GM12891 (cell line): Measurements from ENCODE around the gene ZNF493.

Source experiments
- DNase-seq: peaks from one replicate; pipeline ENCODE4 v3.0.0; 2011; ENCODE audit warnings: low spot score; ENCODE audit not compliant: insufficient read length
- FAIRE-seq: peaks from 2 replicates; lab custom pipeline; 2011; peaks lifted over from hg19 to GRCh38; lab: Jason Lieb, UNC
- PAX5 ChIP-seq: IDR thresholded peaks from 2 replicates; pipeline ENCODE4 v1.6.1; 2011; ENCODE audit warnings: low read length, moderate library complexity, mild to moderate bottlenecking; ENCODE audit not compliant: insufficient read depth, severe bottlenecking
- POLR2A ChIP-seq: IDR thresholded peaks from 2 replicates; pipeline ENCODE4 v1.6.1; 2011; ENCODE audit warnings: low read depth, low read length, control low read depth
- POLR2AphosphoS5 ChIP-seq: IDR thresholded peaks from 2 replicates; pipeline ENCODE4 v1.6.1; 2011; ENCODE audit warnings: low read depth, low read length, control low read depth
- POU2F2 ChIP-seq: IDR thresholded peaks from 2 replicates; pipeline ENCODE4 v1.6.1; 2011; ENCODE audit warnings: low read depth, mild to moderate bottlenecking, control low read depth, low read length, moderate library complexity
- SPI1 ChIP-seq: IDR thresholded peaks from 2 replicates; pipeline ENCODE4 v1.6.1; 2011; ENCODE audit warnings: low read depth, low read length, control low read depth
- TAF1 ChIP-seq: IDR thresholded peaks from 2 replicates; pipeline ENCODE4 v1.6.1; 2011; ENCODE audit warnings: low read depth, low read length, control low read depth

ZNF493 gene

DNA sequence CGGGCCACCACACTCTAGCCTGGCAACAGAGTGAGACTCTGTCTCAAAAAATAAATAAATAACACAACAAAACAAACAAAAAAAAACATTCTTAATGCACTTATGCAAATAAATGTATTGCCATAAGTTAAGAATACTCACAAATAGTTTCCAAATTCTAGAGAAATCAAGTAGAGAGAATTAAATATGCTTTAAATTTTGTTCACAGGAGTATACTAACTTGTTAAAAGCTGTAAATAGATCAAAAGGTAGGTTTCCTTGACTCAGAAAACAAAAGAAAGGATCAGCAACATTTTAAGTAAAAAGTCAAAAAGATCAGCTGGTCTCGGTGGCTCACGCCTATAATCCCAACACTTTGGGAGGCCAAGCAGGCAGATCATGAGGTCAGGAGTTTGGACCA is 58.0 kb downstream of the ZNF493 start:
- DNase-seq (no peak), FAIRE-seq (no peak)
- no peak for TF ChIP-seq POLR2AphosphoS5

DNA sequence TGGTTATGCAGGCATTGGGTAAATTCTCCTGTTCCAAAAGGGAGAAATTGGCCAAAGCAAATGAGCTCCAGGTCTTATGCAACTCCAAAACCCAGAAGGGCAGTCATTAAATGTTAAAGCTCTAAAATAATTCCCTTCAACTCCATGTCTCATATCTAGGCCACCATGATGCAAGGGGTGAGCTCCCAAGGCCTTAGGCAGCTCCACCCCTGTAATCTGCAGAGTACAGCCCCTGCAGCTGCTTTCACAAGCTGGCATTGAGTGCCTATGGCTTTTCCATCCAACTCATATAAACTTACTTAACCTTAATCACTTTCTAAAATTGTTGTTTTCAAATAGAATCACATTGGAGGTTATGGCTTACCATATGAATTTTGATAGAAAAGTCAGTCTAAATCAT is 63.8 kb downstream of the ZNF493 start:
- FAIRE-seq = no peak
- DNase-seq = no peak
- TF ChIP-seq TAF1 = no peak
- TF ChIP-seq POLR2AphosphoS5 = no peak
- no peak for TF ChIP-seq PAX5
- TF ChIP-seq SPI1 = no peak
- TF ChIP-seq POLR2A = no peak
- TF ChIP-seq POU2F2 = no peak

DNA sequence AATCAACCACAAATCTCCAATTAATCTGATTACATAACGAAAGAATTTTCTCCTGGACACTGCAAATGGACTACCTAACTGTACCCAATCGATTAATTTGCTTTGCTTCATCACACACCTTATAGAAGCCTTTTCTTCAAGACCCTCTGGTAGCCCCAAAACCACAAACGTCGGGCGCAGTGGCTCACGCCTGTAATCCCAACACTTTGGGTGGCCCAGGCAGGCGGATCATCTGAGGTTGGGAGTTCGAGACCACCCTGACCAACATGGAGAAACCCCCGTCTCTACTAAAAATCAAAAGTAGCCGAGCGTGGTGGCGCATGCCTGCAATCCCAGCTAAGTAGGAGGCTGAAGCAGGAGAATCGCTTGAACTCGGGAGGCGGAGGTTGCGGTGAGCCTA is 65.6 kb downstream of the ZNF493 start:
- DNase-seq (no peak), FAIRE-seq (no peak)
- no peak for TF ChIP-seq SPI1
- no peak for TF ChIP-seq TAF1
- TF ChIP-seq PAX5 = no peak
- TF ChIP-seq POU2F2 = no peak
- no peak for TF ChIP-seq POLR2A
- TF ChIP-seq POLR2AphosphoS5 = no peak

DNA sequence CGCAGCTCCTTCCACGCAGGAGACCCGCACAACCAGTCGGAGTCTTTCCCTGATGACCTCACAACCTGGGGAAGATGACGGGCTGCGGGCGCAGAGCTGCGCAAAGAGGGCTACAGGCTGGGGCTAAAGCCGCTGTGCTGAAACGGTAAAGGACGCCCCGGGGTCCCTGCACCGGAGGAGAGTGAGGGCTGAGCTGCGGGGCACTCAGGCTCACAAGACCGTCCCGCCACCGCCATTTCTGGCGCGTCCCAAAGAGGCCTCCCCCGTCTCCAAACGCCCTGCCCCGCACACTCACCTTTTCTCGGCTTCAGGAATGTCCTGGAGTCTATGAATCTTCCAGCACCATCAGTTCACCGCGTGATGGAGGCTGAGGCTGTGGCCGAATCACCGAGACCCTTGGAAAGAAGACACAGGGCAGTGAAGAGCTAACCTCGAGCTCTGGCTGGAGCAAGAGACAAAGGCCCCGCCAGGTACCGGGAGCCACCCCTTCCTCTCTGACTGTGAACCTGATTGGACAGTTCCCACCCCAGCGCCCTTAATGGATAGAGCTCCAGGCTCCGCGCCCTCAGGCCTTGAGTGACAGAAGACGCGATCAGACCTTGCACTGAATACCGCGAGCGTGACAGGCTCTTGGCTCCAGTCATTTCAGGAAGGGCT is 66.6 kb downstream of the ZNF493 start:
- TF ChIP-seq PAX5 = no peak
- TF ChIP-seq TAF1 = no peak
- no peak for TF ChIP-seq POLR2A
- no peak for TF ChIP-seq POLR2AphosphoS5
- TF ChIP-seq POU2F2 = no peak
- no peak for FAIRE-seq
- DNase-seq = no peak

DNA sequence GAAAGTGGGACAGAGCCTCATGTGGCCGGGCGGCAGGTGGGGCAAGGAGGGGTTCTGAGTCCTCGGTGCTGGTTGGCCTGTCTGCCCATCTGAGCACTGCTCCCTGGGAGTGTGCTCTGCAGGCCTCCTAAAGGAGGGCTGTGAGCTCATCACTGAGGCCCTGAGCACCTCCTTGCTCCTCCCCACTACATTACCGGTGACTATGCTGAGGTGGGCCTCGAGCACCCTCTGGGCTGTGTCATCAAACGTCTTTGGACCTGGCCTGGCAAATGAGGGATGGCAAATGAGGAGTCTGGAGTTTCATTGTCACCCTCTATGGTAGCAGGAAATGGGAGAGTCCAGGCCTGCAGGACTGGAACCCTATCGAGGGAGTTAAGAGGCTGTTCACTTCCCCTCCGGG is 69.7 kb downstream of the ZNF493 start:
- TF ChIP-seq POU2F2 (no peak), PAX5 (no peak), TAF1 (no peak), SPI1 (no peak)
- no peak for FAIRE-seq
- no peak for DNase-seq

DNA sequence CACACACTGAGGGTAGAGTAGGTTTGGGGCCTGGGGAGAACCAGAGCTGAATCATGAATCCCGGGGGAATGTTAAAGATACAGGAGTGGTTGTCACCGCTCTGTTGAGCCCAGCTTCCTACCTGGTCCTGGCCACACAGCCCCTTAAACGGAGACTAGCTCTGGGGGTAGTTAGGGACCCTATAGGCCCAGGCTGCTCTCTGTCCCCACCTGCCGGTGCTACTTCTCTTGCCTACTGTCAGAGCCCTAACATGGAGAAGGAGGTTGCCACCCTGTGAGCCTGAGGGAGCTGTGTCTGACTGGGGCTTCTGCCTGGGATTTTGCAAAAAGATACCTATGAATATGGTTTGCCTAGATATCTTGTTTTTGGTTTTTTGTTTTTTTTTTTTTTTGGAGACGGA is 71.9 kb downstream of the ZNF493 start:
- FAIRE-seq (no peak), DNase-seq (no peak)
- TF ChIP-seq POLR2A (no peak), TAF1 (no peak)

DNA sequence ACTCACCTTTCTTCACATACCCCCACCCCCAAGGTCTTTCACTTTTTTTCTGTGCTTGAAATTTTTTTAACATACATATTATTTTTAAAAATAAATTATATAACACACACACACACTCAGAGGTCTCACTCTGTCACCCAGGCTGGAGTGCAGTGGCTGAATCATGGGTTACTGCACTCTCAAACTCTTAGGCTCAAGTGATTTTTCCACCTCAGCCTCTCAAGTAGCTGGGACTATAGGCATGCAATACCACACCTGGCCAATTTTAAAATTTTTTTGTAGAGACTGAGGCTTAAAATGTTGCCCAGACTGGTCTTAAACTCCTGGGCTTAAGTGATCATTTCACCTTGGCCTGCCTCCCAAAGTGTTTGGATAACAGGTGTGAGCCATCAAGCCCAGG is 75.6 kb downstream of the ZNF493 start:
- FAIRE-seq = no peak
- no peak for TF ChIP-seq SPI1
- TF ChIP-seq POU2F2 = no peak
- TF ChIP-seq PAX5 = no peak
- no peak for TF ChIP-seq POLR2AphosphoS5
- no peak for DNase-seq

DNA sequence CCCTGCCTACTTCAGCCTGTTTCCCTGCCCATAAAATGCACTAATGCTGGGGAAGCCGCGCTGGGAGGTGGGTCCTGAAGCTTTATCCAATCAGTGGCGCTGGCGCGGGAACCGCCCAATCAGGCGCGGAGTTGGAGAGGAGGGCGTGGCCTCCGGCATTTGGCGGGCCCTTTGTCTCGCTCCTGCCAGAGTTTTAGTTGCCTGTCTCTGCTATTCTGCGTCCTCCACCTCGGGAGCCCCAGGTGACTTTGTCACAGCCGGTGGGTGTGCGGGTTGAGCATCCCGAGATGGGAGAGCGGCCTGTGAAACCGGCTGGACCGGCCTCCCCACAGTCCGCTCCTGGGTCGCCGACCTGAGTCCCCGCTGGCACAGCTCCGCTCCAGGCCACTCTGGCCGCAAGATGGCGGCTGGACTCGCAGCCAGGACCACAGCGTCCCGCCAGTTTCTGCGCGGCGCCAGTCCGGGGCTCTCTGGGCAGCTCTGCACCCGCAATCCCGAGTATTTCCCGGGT is 77.8 kb downstream of the ZNF493 start:
- TF ChIP-seq PAX5 (no peak), TAF1 (no peak), POU2F2 (no peak), SPI1 (no peak), POLR2A (no peak), POLR2AphosphoS5 (no peak)
- DNase-seq (peak; percentile 37), FAIRE-seq (no peak)
